HG03354 (cell line): Measurements from ENCODE around the gene PMS2.
"Not testable (repeated sequence)": the region's sequence is repeated elsewhere in the genome, so short reads cannot be mapped to it uniquely, and the experiment has no call there.

ENCODE experiments used
- ATAC-seq: cut with Tn5 transposase; IDR thresholded peaks from one replicate; pipeline ENCODE4 v1.9.1; 2021; ENCODE audit warnings: mild to moderate bottlenecking; ENCODE audit not compliant: unreplicated experiment, poor library complexity, severe bottlenecking

Gene PMS2

GRCh38 chr7:6016653-6016966, 7.8 kb upstream of the PMS2 start:
- ATAC-seq: no peak

- ATAC-seq: no peak
Observed at GRCh38 chr7:6015917-6016652, 7.2 kb upstream of the PMS2 start.

DNA sequence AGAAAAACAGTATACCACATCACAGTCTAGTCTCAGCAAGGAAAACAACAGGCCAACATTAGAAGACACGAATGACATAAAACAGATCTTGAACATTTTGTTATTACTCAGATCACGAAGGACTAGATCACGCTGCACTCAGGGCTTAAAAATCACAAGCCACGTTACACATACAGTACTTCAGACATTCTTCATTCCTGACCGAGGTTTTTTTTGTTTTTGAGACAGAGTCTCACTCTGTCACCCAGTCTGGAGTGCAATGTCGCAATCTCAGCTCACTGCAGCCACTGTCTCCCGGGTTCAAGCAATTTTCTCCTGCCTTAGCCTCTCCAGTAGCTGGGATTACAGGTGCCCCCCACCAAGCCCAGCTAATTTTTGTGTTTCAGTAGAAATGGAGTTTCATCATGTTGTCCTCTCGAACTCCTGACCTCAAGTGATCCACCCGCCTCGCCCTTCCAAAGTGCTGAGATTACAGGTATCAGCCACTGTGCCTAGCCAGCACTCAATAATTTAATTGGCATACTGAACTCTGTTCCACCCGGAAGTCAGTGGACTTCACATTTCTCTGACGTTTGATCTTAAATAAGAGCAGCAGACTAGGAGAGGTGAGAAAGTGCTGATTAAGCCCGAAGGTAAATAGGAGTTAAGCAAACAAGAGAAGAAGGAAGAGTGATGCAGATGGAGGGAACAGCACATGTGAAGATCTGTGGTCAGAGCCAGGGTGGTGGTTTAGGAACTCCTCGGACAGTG, 3.7 kb upstream of the PMS2 start:
- no peak for ATAC-seq

- ATAC-seq: no peak
Observed at GRCh38 chr7:6011541-6011940, 2.7 kb upstream of the PMS2 start.

DNA sequence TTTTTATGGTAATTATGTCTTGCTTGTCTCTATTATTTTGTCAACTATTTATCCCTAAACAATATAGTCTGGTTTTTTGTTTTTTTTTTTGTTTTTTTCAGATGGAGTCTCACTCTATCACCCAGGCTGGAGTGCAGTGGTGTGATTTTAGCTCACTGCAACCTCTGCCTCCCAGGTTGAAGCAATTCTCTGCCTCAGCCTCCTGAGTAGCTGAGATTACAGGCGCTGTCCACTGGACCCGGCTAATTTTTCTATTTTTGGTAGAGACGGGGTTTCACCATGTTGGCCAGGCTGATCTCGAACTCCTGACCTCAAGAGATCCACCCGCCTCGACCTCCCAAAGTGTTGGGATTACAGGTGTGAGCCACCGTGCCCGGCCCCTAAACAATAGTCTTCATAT, 1.5 kb upstream of the PMS2 start:
- ATAC-seq: not testable (repeated sequence)

GRCh38 chr7:6007835-6008590, 836 bp downstream of the PMS2 start:
- not testable (repeated sequence) for ATAC-seq

DNA sequence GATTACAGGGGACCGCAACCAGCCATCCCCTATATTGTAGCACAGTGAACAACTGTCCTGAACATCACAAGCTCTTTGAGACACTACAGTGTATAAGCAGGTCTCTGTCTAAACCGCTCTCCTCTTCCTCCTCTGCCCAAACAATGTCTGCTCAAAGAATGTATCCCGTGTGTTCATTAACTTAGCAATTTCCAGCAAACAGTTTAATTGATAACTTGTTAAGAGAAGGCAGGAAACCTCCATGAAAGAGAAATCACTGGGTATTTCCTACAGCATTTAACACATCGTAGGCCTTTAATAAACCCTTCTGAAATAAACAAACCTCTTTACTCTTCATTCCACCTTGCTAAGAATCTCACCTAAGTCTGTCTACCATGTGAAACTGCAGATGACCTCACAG, 1.5 kb downstream of the PMS2 start:
- no peak for ATAC-seq

DNA sequence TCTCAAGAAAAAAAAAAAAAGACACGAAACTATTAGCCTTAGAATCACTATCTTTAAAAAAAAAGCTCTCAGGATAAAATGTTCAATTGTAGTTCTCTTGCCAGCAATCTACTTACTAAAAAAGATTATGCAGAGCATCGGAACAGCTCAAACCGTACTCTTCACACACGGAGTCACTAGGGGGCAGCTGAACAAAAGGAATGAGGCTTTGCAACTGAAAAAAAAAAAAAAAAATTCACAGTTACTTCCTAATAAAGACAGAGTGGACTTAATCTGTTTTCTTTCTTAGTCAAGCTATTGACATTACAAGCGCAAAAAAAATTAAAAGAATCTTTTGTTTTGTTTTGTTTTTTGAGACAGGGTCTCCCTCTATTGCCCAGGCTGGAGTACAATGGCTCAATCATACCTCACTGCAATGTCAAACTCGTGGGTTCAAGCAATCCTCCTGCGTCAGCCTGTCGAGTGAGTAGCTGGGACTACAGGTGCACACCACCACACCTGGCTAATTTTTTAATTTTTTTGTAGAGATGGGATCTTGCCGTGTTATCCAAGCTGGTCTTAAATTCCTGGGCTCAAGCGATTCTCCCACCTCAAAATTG, 11.5 kb downstream of the PMS2 start:
- no peak for ATAC-seq

DNA sequence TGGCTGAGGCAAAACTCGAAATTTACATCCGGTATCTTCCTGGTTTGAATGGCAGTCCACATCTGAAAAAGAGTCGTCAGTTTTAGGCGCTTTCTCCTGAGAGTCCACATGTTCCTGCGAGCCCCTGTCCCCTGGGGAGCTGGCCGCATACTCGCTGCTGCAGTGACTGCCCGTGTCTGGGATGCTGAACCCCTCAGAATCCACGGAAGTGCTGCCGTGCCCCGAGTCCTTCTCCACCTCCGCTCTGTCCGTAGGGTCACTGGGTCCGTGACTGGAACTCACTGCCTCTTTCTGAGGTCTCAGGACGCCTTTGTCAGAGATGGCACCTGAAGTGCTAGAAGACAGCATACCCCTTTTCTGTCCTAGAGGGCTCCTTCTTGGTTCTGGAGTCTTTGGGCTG, 21.8 kb downstream of the PMS2 start:
- ATAC-seq: not testable (repeated sequence)

DNA sequence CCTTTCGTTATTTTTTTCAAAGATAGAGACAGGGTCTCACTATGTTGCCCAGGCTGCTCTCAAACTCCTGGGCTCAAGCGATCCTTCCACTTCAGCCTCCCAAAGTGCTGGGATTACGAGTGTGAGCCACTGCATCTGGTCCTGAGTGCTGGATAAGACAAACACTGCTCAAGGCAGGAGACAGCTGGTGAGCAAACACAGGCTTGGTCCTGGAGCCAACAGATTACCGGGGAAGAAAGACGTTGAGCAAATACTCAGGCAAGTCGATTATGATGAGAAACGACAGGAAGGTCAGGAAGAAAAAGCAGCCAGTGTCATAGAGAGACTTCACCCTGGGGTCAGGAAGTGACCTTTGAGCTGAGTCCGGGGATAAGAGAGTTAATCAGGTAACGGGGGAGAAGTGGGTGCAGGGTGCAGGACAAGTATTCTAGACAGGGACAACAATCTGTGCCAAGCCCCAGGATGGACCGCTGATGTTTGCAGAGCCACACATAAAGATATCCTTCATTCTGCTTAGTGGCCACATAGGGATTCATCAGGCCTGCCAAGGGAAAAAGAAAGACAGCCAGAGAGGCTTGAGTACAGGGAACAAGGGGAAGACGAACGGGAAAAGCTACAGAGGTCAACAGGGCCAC, 29.1 kb downstream of the PMS2 start:
- ATAC-seq: not testable (repeated sequence)

DNA sequence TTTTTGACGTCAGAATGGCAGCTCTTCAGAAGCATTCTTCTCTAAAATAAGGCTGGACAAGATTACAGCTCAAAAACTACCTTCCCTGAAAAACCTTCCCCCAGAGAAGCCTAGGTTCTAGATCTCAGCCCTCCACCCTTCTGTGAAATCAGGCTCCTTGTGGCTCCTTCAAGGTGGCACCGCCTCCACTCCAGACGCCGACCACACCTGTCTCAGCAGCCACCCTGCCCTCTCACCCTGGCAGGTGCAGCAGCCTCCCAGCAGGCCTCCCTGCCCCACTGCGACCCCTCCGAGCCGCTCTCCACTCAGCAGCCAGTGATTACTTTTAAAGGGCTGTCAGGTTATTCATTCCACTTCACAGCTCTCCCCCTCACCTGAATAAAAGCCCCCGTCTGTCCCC, 35.3 kb downstream of the PMS2 start:
- ATAC-seq: not testable (repeated sequence)

DNA sequence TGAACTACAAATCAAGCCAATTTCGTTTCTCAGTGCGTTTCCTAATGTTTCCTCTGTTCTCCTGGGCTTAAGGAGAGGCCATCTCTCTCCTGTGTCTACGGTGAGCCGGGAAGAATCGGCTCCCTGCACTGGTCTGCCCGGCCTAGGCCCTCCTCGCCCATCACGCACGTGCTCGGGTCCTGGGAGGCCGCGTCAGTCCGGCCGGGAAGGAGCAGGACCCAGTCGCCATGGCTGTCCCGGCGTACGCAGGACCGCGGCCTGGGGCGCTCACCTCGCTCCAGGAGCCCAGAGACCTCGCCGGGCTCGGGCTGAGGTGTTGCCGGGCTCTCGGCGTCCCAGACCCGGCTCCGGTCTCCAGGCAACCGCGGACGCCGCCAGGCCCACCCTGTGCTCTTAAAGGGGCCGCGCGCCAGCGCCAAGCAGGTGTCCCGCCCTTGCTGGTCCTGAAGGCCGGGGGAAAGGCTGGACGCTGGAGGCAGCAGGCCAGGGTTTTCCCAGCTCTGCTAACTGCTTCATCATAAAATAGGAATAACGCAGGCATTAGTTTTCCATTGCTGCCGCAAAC, 38.4 kb downstream of the PMS2 start, which contains the start of gene RSPH10B:
RSPH10B (minus strand) TSS at position 343 of the 565 bp plus-strand sequence. CDS start 3,573 bp downstream, outside the sequence.
- ATAC-seq: not testable (repeated sequence)

- ATAC-seq: not testable (repeated sequence)
Observed at GRCh38 chr7:5963810-5964209, 45.0 kb downstream of the PMS2 start.

GRCh38 chr7:5963205-5963604, 45.6 kb downstream of the PMS2 start:
- ATAC-seq: not testable (repeated sequence)

- ATAC-seq: not testable (repeated sequence)
Observed at GRCh38 chr7:5934945-5935450, 73.9 kb downstream of the PMS2 start.

DNA sequence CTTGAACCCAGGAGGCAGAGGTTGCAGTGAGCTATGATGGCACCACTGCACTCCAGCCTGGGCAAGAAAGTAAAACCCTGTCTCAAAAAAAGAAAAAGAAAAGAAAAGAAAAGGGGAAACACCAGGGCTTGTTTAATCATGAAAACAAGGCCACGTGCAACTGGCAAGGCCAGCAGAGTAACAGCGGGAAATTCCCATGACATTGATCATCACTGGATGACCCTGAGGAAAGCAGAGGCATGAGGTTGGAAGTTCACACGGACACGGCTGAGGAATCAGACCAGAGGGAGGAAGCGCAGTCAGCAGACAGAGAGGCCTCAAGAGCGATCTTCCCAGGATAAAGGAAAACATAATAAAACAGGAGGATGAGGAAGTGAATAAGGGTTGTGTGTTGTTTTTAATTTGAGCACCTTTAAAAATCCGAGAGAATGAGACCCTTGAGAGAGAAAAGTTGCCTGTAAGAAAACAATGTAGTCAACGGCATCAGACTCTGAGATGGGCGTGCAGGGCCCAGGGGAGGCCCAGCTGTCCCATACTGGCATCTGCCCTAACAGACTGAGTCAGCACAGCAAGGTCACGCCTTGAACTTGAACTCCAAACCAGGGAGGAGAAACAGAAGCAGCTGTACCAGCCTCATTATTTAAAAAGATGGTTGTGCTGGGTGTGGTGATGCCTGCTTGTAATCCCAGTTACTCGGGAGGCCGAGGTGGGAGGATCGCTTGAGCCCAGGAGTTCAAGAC, 76.8 kb downstream of the PMS2 start:
- ATAC-seq: not testable (repeated sequence)

- not testable (repeated sequence) for ATAC-seq
Observed at GRCh38 chr7:5931250-5931649, 77.6 kb downstream of the PMS2 start.

GRCh38 chr7:5930290-5930689, 78.6 kb downstream of the PMS2 start:
- ATAC-seq: not testable (repeated sequence)
